HG02938 (cell line): ENCODE results near the gene MAPT.

Experiments
- ATAC-seq: cut with Tn5 transposase; IDR thresholded peaks from one replicate; pipeline ENCODE4 v1.9.1; 2021; ENCODE audit warnings: mild to moderate bottlenecking, moderate library complexity; ENCODE audit not compliant: unreplicated experiment

MAPT gene

GRCh38 chr17:45894022-45894784 is at the start of gene MAPT:
MAPT (plus strand) TSS chr17:45894554; CDS start chr17:45962338, 67,784 bp downstream.
- no peak for ATAC-seq

DNA sequence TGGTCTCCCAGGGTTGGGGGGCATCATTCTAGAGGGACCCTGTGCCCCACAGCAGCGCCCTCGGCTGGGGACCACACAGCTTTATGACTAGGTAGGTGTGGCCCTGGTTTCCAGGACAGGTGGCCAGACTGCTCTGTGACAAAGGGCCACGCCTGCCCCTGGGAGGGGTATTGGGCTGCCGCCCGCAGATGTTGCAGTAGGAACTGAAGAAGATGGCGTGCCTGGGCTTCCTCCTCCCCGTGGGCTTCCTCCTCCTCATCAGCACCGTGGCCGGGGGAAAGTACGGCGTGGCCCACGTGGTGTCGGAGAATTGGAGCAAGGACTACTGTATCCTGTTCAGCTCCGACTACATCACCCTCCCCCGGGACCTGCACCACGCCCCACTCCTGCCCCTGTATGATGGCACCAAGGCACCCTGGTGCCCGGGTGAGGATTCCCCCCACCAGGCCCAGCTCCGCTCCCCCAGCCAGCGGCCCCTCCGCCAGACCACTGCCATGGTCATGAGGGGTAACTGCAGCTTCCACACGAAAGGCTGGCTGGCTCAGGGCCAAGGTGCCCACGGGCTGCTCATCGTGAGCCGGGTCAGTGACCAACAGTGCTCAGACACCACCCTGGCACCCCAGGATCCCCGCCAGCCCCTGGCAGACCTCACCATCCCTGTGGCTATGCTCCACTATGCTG is 49.5 kb upstream of the MAPT start, which contains the start of gene SPPL2C:
SPPL2C (plus strand) TSS at position 187 of the 681 bp plus-strand sequence; CDS start at position 213, 26 bp downstream.
- no peak for ATAC-seq

- ATAC-seq, result no peak
Measured at GRCh38 chr17:45845376-45846185, 48.8 kb upstream of the MAPT start.

DNA sequence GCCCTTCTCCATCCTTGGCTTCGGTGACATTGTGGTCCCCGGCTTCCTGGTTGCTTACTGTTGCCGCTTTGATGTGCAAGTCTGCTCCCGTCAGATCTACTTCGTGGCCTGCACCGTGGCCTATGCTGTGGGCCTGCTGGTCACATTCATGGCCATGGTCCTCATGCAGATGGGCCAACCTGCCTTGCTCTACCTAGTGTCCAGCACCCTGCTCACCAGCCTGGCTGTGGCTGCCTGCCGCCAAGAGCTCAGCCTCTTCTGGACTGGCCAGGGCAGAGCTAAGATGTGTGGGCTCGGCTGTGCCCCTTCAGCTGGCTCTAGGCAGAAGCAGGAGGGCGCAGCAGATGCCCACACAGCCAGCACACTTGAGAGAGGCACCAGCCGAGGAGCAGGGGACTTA is 48.1 kb upstream of the MAPT start:
- ATAC-seq, result no peak

DNA sequence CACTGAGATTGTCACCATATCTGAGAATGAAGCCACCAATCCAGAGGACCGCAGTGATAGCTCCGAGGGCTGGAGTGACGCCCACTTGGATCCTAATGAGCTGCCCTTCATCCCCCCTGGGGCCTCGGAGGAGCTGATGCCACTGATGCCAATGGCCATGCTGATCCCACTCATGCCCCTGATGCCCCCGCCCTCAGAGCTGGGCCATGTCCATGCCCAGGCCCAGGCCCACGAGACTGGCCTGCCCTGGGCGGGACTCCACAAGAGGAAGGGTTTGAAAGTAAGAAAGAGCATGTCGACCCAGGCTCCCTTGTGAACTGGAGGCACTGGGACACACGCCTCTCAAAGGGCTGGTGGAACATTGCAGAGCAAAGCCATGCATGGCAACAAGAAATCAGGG is 47.7 kb upstream of the MAPT start:
- ATAC-seq, result no peak

- ATAC-seq, result no peak
Measured at GRCh38 chr17:45847101-45847500, 47.3 kb upstream of the MAPT start.

- no peak for ATAC-seq
Measured at GRCh38 chr17:45847747-45848146, 46.6 kb upstream of the MAPT start.

DNA sequence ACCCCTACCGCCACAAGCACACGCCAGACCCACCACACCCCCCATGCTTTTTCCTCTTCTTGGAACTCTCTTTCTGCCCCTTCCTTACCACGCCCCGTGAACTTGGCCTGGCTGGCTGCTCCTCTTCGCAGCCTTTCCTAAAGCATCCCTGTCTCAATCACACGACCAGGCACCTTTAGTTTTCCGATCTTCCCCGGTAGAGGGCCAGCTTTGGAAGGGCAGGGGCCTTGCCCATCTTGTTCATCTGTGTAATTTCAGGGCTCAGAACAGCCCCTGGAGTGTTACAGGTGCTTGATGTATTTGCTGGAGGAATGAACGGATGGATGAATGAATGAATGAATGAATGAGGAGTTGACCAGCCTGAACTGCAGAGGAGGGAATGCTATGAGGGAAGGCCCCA is 45.9 kb upstream of the MAPT start:
- no peak for ATAC-seq

- no peak for ATAC-seq
Measured at GRCh38 chr17:45848868-45849535, 45.4 kb upstream of the MAPT start.

GRCh38 chr17:45849536-45849990 is 44.8 kb upstream of the MAPT start:
- ATAC-seq, result no peak

DNA sequence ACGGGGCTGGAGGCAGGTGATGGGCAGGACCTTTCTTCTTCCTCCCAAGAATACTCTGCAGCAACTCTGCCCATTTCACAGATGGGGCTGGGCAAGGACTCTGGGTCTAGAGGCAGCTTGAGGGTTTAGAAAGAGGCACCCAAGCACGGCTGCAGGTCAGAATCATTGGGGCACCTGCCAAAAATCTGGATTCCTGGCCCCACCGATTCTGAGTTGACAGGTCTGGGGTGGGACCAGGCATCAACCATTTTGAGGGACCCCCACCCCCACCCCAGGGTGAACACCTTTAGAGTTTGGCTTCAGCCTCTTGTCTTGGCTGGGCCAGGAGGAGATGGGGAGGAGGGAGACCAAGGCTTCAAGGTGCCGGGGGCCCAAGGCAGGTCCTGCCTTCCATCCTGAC is 44.3 kb upstream of the MAPT start:
- no peak for ATAC-seq

DNA sequence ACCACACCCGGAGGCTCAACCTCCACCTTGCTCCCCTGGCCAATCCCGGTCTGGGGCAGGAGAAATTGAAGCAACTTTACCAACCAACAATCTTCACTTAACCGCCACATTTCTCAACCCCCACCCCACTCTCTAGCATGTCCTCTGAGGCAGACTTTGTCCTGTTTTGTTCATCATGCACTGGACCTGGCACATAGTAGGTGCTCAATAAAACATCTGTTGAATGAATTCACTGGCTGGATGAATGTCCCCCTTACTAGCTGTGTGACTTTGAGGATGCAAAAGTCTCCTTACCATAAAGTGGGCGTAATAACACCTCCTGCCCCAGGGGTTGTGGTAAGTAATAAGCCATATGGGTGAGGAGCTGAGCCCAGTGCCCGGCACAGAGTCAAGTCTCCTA is 43.9 kb upstream of the MAPT start:
- no peak for ATAC-seq

DNA sequence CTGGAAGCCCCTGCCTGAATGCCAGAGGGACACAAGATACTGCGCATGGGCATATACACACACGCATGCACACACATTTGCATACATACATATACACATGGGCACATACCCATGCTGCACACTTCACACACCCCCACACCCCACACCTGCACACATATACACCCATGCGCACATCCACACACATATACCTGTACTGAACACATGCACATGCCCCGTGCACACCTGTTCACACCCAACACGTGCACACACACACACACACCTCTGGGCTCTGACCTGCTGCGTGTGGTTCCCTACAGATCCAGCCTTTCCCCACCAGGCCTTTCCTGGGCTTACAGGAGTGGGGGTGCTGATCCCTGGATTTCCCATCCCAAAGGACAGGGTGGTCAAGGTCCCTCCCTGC is 43.3 kb upstream of the MAPT start:
- ATAC-seq, result no peak

DNA sequence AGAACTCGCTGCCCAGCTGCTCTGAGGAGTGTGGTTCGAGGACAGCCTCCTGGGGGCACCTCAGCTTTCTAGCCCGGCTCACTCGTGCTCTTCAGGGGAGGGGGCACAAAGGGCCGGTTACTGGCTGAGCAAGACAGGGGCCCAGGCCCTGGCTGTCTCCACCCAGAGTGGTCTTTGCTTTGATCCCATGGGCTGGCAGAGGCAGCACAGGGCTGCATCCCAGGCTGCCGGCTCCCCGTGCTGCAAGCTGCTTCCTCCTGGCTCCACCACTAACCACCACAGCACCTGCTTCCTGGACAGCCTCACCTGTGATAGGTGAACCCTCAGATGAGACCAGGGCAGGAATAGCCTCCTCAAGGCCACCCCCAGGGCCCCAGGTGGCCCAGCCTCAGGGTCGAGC is 42.9 kb upstream of the MAPT start:
- ATAC-seq, result no peak

GRCh38 chr17:45851873-45852272 is 42.5 kb upstream of the MAPT start:
- ATAC-seq, result no peak

- no peak for ATAC-seq
Measured at GRCh38 chr17:45852535-45853297, 41.6 kb upstream of the MAPT start.

- no peak for ATAC-seq
Measured at GRCh38 chr17:45854209-45854608, 40.1 kb upstream of the MAPT start.

DNA sequence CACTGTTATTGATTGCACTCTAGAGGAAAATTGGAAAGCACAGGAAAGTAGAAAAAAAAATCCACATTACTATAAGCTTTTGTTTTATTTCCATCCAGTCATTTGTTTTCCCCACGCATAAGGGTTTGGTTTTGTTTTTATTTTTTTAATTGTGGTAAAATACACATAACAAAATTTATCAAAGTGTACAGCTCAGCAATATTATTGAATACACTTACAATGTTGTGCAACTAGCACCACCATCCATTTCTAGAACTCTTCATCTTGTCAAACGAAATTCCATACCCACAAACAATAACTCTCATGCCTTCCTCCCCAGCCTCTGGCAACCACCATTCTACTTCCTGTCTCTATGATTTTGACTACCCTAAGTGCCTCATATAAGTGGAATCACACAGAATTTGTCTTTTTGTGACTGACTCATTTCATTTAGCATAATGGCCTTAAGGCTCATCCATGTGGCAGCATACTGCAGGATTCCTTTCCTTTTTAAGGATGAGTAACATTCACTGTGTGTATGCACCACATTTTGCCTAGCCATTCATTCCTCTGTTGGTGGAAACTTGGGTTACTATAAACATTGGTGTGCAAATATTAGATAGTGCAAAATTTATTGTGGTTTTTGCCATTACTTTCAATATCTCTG is 38.5 kb upstream of the MAPT start:
- ATAC-seq, result no peak

DNA sequence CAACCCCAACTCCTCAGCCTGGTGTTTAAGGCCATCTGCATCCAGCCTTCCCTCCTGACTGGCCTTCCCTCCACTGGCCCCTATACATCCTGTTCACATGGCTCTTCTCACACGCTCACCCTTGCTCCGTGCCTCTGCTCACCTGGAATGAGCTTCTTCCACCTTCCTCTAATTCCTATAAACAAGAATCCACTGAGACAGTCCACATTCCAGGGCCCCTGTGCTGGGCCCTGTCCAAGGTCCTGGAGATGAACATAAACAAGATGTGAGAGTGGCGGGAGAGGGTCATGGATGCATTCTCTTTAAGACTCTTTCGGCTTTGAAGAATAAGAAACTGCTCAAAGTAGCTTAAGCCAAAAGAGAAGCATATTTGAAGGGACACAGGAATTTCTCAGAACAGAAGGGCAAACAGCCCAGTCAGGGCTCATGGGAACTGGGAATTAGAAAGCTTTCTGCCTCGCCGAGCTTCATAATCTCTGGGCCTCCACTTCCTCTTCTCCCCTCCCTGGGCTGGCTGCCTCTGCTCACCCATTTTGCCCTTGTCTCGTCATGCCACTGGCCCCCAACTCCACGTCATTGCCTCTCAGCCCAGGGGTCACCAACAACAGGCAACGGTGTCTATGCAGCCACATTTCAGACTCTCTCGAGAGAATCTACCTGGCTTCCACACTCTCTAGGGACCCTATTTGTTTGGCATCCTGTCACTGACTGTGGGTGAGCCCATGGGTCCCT is 36.2 kb upstream of the MAPT start:
- ATAC-seq, result no peak
